NCI-H2196 (cell line): Measurements from ENCODE around the gene SWI5.
A peak's percentile ranks its signal among the peaks of the same experiment; 100 is the strongest.

ENCODE experiments used
- DNase-seq: peaks from one replicate; lab custom pipeline; 2025; ENCODE audit not compliant: unreplicated experiment; lab: John Stamatoyannopoulos, UW

The SWI5 gene

DNA sequence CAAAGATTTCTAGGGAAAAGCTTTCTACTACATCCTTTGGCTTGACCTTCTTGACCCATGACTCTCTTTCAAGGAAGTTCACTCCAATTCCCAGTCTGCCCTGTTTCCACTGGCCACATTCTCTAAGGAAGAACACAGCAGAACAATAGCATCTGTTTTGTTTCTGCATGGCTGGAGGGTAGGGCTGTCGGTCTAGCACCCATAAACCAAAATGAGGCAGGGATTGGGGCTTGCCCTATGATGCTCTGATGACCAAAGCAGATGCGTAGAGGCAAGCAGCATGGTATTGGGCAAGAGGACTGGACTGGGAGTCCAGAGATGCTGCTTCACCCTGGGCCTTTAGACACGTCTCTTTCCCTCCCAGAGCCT, 24.4 kb upstream of the SWI5 start:
- DNase-seq: no peak

DNA sequence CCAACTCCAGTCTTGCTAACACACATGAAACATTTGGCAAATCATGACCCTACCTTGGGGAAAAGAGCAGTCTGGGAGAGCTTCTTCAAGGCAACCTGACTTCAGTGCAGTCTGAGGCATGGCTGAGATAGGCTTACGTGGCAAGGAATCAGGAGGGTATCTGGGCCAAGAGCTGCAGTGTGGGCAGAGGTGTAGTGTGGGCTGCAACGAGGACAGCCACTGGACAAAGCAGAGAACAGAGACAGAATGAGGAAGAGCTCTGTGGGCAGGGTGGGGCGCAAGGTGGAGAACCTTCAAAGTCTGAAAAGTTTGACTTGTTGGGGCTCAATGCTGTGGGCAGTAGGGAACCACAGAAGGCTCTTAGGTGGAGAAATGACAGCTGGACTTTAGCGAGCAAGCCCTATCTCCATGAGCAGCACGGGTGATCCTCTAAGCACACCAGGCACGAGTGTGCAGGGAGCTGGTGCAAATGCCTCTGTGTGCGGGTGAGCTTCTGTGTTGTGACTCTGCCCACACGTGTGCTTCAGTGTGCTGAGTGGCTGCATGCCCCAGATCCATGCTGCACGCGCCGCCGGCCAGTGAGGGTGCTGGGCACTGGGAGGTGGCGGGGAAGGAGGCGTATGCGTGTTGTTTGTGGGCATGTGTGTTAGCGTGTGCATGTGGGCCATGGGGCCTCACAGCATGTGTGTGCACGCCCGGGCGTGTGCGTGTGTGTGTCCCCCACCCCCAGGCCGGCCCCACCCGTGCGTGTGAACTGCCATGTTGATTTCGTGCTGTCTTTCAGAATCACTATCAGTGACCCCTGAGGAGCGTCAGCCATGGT, 23.5 kb upstream of the SWI5 start:
- no peak for DNase-seq

DNA sequence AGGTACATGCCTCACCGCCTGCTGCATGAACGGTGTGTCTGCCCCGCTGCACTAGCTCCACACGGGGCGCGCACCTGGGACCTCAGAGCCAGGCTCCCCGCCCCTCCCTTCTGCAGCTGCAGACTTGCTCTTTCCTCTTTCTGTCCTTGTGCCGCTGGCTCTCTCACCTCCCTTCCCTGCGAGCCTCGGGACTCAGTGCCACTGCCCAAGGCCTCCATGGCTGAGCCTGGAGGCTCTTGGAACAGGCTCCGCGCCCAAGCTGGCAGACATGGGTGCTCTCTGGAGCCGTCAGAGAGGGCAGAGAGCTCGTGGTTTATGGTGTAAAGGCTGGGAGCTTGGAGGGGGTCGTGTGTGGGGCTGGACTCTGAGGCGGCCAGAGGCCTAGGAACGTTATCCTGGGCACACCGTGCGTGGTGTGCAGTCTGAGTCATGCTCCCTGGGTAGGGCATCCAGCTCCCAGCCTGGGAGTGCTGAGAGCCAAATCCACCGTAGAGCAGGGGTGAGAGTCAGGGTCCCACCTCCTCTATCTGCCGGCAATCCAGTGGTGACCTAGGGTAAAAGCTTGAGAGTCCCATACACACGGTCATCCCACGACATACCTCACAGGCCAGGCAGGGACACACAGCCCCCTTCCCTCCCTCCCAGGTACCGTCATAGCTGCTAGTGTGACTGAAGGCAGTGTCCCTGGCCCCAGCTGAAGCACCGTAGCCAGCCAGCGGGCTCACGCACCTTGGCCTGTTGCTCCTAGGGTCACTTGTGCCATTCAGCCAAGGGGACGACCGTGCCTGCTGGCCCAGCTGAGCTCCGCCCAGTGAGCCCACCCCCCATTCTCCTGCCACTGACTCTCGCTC, 22.7 kb upstream of the SWI5 start:
- no peak for DNase-seq

DNA sequence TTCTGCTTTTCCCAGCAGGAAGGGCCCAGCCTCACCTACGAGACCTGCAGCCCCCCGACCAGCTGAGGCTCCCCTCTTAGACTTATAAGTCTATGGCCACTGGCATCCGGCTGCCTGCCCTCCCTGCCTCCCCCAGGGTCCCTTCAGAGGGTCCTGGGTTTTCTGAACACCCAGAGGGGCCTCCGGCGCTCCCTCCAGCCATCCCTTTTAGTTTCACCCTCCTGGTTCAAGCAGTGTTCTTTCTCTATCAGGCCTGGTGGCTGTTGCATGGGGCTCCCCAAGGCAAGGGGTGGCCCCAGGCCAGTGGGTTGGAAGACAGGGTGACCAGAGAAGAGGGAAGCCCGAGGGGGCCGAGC, 22.1 kb upstream of the SWI5 start:
- no peak for DNase-seq

DNA sequence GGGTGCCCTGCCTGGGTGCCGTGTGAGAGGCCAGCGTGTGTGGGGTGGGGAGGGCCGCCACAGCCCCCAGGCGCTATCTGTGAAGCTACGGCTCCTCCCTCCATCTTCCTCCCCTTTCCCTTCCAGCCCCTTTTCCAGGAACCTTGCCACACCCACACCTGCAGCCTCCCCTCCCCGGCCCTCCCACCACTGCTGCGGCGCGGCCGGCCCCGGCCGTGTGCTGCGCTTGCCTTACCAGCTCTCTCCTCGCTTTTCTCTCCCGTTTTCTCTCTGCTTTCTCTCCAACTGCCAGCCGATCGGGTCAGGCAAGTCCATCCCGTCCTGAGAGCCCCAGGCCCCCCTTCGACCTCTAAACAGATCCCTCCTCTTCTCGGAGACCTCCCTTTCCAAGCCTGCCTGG, 21.7 kb upstream of the SWI5 start:
- DNase-seq: no peak

DNA sequence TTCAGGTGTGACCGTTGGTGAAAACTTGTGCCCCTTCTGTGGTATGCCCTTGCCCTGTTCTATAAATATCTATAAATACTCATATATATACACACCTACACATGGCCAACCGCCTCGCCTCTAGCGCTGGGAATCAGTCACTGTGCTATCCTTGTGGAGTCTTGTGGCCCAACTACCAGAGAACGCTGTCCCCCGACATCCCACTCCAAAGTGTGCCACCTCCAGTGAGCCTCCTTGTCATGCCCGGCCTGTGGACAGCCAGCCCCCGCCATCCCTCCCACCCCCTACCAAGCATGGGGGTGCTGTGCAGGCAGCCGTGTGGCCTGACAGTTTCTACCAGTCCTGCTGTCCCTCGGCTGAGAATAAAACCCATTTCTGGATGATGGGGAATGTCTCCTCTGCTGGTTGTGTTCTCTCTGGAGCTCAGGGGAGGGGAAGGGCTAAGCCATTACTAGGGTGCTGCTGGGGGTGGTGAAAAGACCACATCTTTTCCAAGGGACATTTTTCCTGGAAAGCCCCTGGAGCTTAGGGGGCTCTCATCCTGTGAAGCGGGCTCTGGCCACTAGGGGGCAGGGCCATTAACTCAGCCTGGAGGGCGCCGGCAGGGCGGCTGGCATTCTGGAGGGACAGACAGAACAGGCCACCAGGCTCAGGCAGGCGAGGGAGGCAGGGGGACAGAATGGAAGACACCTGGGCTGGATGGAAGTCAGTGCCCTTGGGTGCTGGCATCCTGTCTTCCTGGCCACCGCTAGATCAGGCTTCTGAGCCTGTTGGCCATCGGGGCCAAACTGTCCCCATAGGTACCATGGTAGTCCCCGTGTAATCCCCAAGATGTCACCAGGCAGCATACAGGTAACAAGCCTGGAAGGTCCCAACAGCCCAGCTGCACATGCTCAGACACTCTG, 21.0 kb upstream of the SWI5 start:
- peak; percentile 58 for DNase-seq

DNA sequence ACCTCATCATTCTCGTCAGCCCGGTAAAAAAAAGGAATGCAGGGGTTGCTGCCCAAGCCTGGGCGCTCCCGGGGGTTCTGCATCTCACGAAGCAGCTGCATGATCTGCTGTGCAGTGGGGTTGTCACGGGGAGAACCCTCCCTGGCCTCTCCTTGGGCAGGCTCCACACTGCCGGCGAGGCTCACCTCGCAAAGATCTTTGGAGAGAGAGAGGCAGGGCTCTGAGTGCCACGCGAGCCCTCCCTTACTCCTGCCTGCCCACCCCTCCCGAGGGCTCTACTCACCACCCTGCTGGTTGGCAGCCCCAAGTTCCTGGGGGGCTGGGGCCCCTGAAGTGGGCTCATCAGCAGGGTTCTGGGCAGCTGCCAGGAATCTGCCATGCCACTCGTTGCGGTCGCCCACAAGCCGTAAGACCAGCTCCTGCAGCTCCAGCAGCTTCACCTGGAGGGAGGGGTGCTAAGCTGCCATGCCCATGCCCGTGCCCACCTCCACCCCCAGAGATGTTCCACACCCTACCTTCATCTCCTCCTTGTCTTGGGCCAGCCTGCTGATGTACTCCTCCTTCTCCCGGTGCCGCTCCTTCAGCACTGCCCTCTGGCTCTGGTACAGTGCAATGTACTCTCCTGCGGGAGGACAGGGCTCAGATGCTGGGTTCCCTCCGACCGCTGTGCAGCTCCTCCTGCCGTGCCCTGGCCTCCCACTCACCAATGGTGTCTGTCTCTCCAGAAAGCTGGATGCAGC, 18.8 kb upstream of the SWI5 start:
- no peak for DNase-seq

DNA sequence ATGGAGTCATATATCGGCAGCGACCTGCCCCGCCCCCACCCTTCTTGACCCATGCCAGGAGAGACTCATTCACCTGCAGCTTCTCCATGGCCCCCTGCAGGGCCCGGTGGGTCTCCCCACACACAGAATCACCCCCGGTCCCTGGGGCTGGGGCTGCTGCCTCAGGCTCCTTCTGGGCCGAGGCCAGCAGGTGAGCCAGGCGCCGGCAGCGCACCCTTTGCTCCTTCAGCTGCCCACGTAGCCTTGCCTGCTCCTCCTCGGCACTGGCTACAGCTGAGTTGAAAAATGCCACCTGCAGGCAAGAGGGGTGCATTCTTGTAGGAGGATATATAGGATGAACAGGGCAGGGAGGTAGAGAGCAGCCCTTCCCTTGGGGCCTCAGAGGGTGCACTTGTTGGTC, 18.2 kb upstream of the SWI5 start:
- no peak for DNase-seq

DNA sequence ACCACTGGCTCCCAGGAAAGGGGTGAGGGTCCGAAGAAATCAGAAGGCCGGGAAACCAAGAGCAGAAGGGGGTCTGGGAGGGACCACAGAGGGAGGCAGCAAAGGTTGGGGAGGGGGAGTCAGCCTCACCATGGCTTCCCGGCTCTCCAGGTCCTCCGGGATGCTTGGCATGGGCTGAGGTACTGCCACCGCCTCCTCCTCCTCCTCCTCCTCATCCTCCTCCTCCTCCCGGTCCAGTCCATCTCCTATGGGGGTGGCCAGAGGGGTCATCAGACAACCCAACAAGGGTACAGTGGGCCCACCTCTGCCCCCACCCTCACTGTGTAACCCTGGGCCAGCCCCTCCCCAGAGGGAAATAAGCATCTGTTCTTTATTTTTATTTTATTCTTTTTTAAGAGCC, 17.8 kb upstream of the SWI5 start:
- no peak for DNase-seq

DNA sequence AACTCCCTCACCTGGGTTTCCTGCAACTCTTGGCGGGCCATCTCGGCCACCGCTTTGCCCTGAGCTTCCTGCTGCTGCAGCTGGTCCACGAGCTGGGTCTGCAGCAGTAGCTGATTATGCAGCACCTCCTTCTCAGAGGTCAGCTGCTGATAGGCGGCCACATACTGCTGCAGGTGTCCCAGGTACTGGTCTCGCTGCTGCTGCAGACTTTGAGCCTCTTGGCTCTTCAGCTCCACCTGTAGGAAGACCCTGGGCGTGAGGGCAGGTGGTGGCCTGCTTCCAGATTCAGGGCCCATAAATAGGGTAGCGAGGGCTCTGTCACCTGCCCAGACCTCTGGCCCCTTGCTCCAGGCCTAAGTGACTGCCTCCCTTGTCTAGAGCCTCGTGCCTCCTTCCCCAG, 16.9 kb upstream of the SWI5 start:
- peak; percentile 27 for DNase-seq

DNA sequence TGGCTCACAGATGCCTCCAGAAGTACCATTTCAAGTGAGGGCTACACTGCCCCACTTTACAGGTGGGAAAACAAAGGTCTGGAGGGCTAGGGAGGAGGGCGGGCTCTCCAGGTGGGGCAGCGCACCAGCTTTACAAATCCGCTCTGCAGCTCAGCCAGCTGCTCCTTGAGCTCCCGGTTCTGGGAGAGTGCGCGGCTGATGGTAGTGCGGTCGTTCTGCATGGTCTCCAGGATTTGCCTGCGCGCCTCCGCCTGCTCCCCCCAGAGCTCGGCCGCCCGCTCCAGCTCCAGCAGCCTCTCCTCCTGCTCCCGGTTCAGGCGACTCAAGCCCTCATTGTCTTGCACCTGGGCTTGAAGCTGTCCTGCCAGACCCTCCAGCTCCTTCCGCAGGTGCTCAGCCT, 15.7 kb upstream of the SWI5 start:
- DNase-seq: no peak

DNA sequence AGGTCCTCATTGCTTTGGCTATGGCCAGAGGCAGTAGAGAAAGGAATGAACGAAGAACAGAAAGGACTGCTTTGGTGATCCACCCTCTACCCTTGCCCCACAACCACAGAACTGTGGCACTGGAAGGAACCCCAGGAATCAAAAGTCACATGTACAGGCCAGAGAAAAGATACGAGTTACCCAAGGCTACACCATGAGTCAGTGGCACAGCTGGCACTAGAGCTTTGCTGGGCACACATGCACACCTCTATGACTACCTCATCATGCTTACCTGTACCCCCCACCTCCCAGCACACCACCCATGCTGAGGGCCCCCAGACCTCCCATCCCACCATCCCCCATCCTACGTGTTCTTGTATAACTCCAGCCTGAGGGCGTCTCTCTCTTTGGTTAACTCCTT, 13.4 kb upstream of the SWI5 start:
- DNase-seq: no peak

DNA sequence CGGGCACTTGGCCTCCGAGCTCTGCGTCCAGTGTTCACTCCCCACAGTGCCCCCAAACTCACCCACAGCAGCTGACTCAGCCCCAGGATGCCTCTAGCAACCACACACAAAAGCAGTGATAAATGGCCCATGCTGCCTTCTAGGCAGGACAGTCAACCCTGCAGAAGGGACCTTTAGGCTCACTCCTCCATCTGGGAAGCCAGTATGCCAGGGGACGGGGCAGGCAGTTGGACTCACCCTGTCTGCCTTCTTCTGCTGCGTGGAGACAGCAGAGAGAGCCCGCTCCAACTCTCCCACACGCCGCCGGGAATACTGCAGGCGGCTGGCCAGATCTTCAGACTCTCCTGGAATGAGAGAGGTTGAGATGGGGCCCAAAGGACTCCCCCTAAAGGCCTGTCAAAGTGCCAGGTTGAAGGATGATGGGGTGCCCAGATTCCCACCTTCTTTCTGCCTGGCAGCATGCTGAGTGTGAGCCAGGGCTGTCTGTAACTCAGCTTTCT, 10.7 kb upstream of the SWI5 start:
- no peak for DNase-seq

DNA sequence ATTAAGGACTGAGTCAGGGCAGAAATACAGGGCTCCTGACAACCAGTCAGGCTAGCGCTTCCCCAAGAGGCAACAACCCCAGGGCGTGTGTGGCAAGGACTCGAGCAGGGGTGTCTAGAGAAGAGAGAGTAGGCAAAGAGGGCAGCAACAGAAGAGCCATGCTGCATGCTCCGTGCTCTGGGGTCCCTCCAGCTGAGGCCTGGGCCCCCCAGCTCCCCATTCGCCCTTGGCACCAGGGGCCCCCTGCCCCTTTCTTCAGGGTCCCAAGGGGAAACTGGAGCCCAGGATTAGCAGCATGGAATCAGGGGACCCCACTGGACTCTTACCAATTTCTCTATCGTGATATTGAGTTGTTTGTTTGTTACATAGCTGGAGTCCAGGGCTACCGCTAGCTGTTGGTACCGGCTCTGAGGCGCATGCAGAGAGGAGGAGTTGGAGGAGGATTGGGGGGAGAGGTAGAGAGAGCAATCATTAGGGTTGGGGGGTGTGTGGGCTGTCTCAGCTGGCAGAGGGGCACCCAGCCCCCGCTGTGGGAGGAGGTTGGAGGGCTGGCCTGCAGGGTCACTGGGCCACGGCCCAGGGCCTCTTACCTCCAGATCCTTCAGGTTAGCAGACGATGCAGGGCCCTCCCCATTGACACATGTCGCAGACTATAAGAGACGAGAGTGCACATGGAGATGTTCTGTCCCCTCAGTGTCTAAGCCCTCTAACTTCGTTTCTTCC, 9.0 kb upstream of the SWI5 start:
- DNase-seq: no peak

DNA sequence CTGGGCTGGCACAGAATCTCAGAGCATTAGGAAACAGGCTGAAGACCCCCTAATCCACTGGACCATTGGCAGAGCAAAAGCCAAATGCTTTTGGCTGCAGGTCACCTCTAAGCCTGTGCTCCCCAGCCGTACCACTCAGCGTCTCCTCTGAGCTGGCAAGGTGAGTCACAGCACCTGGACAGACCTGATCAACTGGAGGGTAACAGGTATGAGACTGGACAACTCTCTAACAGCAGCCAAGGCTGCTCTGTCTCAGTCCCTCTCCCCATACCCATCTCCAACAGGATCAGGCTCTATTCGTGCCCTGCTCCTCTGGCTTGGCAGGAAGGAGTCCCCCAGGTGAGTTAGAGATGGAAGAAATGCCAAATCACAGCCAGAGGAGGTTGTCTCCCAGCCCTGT, 5.0 kb upstream of the SWI5 start:
- DNase-seq: no peak

DNA sequence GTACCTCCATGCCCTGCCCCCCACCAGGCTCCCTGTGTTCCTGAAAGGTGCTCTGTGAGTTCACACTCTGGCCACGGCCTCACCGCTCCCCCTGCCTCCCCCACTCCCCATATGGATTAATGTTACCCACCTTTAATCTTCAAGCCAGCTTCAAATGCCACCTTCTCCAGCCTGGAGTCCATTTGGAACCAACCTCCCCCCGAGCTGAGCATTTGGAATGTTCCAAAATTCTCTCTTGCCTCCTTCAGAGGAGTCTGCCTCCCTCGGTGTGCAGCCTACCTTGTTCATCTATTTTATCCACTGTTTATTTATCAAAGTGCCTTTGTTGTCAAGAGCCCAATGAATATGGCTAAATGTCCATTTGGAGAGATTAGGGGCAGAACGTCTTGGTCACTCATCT, 4.6 kb upstream of the SWI5 start:
- DNase-seq: no peak

DNA sequence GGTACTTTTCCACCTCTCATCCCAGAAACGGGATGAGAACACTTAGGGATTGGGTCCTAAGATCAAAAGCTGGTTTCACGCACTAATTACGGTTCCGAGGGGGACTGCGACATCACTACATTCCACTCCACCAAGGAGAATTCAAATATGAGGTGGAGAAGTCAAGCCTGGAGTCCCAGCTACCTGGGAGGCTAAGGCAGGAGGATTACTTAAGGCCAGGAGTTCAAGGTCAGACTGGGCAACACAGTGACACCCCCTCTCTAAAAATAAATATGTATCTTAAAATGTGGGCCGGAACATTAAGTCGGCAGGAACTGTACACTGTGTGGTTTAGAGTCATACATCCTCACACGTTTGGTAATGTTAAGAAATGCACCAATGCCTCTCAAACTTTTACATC, 1.8 kb upstream of the SWI5 start:
- DNase-seq: no peak

DNA sequence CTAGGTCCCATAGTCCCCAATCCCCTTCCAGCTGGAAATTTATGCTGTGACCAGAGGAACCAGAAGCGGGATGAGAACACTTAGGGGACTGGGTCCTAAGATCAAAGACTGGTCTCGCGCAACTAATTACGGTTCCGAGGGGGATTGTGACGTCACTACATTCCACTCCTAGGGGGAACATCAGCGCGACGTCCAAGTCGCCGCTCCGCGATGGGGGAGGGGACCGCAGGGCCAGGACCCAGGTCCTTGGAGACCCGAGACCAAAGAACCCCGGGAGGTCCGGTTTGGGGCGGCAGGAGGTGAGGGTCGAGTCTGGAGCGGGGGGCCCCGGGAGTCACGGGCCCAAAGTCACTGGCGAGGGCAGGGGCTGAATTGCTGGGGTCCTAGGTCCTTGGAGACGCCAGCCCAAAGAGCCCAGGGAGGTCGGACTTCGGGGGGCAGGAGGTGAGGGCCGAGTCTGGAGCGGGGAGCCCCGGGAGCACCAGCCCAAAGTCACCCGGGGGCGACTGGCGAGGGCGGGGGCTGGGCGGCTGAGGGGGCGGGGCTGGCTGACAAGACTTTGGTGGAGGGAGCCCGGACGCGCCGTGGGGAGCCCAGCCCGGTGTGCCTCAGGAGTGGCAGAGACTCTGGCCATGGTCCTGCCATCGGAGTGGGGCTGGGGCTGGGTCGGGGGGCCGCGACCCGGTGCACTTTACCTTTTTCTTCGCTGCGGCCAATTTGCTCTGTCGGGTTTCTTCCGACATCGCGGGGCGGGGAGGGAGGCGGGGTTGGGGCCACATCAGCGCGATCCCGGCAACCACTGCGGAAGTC, 673 bp upstream of the SWI5 start, which contains the start of gene GOLGA2:
Gene GOLGA2 (minus strand): TSS at position 810 of the 810 bp plus-strand sequence. CDS start 31 bp downstream, at position 779.
- no peak for DNase-seq
